Stimulated activated CD8-positive, alpha-beta memory T cell treated with anti-CD3 and anti-CD28 coated beads, Interleukin-15, amount 100 ng/mL, for 48 hours (primary cell): Measurements from ENCODE around the gene TAOK1.
"Not testable (repeated sequence)": the region's sequence is repeated elsewhere in the genome, so short reads cannot be mapped to it uniquely, and the experiment has no call there.

Experiments
- DNase-seq, 2 donors: peaks; one replicate each; pipeline ENCODE4 v3.0.0-alpha.2; 2020; ENCODE audit warnings: low read depth in 2 of 2

Gene TAOK1

GRCh38 chr17:29389982-29390850, at the start of gene TAOK1:
Gene TAOK1, plus strand, starts transcription at chr17:29390363. Its CDS starts 61,186 bp downstream, at chr17:29451549.
- DNase-seq = peak; percentile 95 to 97

DNA sequence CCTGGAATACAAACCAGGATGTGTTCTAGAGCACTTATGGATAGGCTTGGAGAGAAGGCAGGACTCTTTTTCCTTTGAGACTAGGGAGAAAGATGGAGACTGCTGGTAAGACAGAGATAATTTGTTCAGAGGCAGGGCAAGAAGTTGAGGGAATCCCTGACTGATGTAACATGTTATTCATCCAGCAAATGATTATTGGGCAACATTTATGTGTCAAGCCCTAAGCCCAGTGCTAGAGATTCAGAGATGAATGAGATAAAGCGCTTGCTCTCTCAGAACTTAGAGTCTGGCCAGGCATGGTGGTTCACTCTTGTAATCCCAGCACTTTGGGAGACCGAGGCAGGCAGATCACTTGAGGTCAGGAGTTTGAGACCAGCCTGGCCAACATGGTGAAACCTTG, 48.4 kb upstream of the TAOK1 start:
- DNase-seq = no peak

DNA sequence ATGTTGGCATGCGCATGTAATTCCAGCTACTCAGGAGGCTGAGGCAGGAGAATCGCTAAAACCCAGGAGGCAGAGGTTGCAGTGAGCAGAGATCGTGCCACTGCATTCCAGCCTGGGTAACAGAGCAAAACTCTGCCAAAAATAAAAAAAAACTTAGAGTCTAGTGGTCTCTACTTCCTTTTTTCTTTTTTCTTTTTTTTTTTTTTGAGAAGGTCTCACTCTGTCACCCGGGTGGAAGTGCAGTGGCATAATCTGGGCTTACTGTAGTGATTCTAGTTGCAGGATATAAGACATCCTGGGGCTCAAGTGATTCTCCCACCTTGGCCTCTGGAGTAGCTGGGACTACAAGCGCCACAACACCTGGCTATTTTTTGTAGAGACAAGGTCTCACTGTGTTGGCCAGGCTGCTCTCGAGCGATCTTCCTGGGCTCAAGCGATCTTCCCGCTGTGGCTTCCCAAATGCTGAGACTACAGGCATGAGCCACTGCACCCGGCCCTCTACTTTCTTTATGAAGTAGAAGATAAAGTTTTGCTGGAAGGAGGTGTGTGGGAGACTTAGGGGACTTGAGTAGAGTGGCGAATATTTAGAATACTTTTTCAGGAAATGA, 47.9 kb upstream of the TAOK1 start:
- DNase-seq = no peak

GRCh38 chr17:29344201-29344856, 45.8 kb upstream of the TAOK1 start:
- DNase-seq = no peak

- DNase-seq = no peak
These were observed 45.1 kb upstream of the TAOK1 start for GRCh38 chr17:29345066-29345465.

GRCh38 chr17:29345470-29345869, 44.7 kb upstream of the TAOK1 start:
- DNase-seq = not testable (repeated sequence)

GRCh38 chr17:29346462-29346861, 43.7 kb upstream of the TAOK1 start:
- DNase-seq = no peak

- DNase-seq = no peak
These were observed 42.1 kb upstream of the TAOK1 start for GRCh38 chr17:29347831-29348629.

- no peak for DNase-seq
These were observed 40.8 kb upstream of the TAOK1 start for GRCh38 chr17:29349409-29349808.

DNA sequence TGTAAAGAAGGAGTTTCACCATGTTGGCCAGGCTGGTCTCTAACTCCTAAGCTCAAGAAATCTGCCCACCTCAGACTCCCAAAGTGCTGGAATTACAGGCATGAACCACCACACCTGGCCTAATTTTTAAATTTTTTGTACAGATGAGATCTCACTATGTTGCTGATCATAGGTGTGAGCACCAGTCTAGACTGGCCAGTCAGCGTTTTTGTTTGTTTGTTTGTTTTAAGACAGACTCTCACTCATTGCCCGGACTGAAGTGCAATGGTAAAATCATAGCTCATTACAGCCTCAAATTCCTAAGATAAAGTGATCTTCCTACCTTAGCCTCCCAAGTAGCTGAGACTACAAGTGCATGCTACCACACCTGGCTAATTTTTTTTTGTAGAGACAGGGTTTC, 38.0 kb upstream of the TAOK1 start:
- DNase-seq = no peak

DNA sequence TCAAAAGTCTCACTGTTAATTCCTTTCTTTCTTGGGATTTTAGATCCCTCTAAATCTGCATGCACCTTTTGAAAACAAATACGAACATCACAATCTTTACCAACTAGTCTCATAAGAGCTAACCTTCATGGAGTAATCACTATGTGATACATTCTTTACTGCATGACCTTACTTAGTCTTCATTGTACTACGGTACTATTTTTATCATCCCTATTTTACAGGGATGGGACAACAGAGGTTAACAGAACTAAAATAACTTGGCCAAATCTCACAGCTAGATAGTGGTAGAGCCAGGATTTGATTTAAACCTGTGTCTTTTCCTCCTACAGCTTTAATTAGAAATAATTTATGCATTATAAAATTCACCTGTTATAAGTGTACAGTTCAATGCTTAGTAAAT, 32.9 kb upstream of the TAOK1 start:
- no peak for DNase-seq

- no peak for DNase-seq
These were observed 32.3 kb upstream of the TAOK1 start for GRCh38 chr17:29357821-29358232.

- no peak for DNase-seq
These were observed 31.7 kb upstream of the TAOK1 start for GRCh38 chr17:29358416-29358815.

DNA sequence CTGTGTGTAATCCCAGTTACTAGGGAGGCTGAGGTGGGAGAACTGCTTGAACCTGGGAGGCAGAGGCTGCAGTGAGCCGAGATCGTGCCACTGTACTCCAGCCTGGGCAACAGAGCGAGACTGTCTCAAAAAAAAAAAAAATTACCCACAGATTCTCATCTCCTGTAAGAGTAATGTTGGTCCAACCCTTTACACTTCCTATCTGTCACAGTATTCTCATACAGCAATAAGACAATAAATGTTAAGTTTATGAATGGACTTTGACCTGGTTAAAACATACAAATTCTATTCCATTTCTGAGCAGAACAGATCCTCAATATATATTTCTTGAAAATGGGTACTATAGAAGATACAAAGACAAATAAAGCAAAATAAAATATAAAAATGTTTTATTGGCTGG, 30.4 kb upstream of the TAOK1 start:
- DNase-seq = no peak

- DNase-seq = no peak
These were observed 26.4 kb upstream of the TAOK1 start for GRCh38 chr17:29363716-29364115.

DNA sequence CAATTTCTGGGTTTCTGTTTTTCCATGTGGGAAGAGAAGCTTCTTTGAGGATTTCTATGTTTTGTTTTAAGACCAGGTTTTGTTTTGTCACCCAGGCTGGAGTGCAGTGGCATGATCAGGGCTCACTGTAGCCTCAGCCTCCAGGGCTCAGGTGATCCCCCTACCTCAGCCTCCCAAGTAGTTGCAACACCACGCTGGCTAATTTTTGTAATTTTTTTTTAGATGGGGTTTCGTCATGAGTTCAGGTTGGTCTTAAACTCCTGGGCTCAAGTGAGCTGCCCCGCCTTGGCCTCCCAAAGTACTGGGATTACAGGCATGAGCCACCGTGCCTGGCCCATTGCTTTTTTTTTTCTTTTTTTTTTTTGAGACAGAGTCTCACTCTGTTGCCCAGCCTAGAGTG, 25.5 kb upstream of the TAOK1 start:
- no peak for DNase-seq

DNA sequence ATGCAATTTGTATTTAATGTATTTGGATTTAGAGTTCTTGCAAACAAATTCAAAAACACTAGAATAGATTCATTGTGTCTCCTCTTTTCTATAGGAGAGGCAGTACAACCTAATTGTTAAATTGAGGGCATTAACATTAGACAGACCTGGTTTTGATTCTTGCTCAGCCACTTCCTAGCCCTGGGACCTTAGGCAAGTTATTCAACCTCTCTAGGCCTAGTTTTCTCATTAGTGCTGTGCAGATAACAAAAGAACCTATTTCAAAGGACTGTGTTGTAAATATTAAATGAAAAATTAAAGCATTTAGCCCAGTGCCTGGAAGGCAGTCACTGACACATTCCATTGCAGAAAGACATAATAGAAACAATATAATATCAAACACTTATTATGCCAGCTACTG, 22.0 kb upstream of the TAOK1 start:
- DNase-seq = no peak

- DNase-seq = no peak
These were observed 21.2 kb upstream of the TAOK1 start for GRCh38 chr17:29368926-29369325.

DNA sequence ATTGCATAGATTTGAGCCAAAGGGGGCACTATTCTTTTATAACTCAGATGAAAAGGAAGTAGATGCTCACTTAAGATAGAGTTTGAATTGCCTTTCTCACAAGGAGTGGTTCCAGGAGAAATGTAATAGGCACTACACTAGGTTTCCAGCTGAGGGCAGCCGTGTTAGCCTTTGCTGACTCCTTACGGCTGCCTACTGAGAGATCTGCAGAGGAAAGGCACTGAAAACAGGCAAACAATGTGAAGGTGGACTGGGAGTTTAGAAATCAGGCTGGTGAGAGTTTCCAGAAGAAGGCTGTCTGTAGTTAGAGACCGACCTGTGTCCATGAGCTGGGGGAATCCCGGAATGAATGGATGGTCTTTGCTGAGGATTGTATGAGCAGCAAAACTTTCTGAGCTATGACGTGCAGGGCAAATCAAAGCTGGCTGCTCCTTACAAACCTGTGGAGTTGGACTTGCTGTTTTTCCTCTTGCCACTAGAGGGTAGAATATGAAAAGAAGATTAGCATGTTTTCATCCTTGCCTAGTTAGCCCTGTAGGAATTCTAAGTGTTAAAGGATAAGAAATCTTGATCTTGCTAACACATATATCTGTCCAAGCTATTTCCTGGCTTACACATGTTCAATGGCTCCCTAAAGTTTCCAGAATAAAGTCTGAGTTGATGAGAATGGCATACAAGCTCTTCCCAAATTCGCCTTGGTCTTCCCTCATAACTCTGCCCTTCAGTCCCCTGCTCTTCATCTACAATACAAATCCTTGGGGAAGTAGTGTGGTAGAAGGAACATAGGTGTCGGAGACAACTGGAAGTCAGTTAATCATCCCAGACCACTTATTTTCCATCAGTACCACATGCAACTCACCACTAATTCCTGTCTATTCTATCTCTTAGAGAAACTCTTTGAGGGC, 20.1 kb upstream of the TAOK1 start:
- no peak for DNase-seq

- no peak for DNase-seq
These were observed 13.4 kb upstream of the TAOK1 start for GRCh38 chr17:29376667-29377270.

- DNase-seq = no peak
These were observed 11.7 kb upstream of the TAOK1 start for GRCh38 chr17:29378500-29378899.
